NB4 (cell line): ENCODE measurements around the gene TAF3.

Source experiments
- DNase-seq: peaks from one replicate; pipeline ENCODE4 v3.0.0; 2010; ENCODE audit warnings: low read depth
- H3K4me3 ChIP-seq: one replicate; pipeline ENCODE4 v1.5.1; 2011; ENCODE audit warnings: mild to moderate bottlenecking, low read depth, low read length, moderate library complexity
- MYC ChIP-seq: IDR thresholded peaks from 2 replicates; pipeline ENCODE4 v1.6.1; 2011; ENCODE audit warnings: low read depth, low read length
- POLR2A ChIP-seq: IDR thresholded peaks from 2 replicates; pipeline ENCODE4 v1.6.1; 2011; ENCODE audit warnings: mild to moderate bottlenecking; ENCODE audit not compliant: insufficient read length; ENCODE audit errors: extremely low read depth
- TF ChIP-seq, protein P1 (sequence below): IDR thresholded peaks from 2 replicates; pipeline ENCODE4 v1.6.1; 2011; ENCODE audit warnings: low read depth, low read length
- TF ChIP-seq, protein P2 (sequence below): IDR thresholded peaks from one replicate; pipeline ENCODE4 v1.5.1; 2012; ENCODE audit warnings: low read depth, low read length

Gene TAF3

DNA sequence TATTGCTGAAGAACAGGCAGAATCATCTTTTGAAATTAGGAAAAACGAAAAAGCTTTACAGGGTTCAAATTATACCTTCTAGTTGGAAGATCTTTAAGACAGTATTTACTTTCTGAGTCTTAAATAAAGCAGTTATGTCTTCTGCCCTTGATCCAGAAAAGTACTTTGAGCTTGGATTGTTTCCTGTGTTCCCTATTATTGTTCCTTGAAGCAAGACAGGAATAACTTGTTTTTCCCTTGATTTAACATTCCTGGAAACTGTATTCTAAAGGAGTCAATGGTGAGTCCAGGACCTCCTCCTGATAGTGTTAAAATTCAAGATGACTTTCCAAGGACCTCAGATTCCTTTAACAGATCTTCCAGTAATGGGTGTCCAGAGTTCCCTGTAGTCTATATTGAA is 161.9 kb downstream of the TAF3 start:
- TF ChIP-seq, protein P1, sequence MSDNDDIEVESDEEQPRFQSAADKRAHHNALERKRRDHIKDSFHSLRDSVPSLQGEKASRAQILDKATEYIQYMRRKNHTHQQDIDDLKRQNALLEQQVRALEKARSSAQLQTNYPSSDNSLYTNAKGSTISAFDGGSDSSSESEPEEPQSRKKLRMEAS: no peak
- TF ChIP-seq MYC (no peak), POLR2A (no peak)
- TF ChIP-seq, protein P2, sequence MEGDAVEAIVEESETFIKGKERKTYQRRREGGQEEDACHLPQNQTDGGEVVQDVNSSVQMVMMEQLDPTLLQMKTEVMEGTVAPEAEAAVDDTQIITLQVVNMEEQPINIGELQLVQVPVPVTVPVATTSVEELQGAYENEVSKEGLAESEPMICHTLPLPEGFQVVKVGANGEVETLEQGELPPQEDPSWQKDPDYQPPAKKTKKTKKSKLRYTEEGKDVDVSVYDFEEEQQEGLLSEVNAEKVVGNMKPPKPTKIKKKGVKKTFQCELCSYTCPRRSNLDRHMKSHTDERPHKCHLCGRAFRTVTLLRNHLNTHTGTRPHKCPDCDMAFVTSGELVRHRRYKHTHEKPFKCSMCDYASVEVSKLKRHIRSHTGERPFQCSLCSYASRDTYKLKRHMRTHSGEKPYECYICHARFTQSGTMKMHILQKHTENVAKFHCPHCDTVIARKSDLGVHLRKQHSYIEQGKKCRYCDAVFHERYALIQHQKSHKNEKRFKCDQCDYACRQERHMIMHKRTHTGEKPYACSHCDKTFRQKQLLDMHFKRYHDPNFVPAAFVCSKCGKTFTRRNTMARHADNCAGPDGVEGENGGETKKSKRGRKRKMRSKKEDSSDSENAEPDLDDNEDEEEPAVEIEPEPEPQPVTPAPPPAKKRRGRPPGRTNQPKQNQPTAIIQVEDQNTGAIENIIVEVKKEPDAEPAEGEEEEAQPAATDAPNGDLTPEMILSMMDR: no peak
- no peak overlapping the region for H3K4me3 ChIP-seq
- DNase-seq: no peak

GRCh38 chr10:7982727-7983126 is 164.4 kb downstream of the TAF3 start:
- no peak for TF ChIP-seq MYC
- no peak for TF ChIP-seq POLR2A
- TF ChIP-seq, protein P2: no peak
- TF ChIP-seq, protein P1: no peak
- no peak overlapping the region for H3K4me3 ChIP-seq
- DNase-seq: no peak

DNA sequence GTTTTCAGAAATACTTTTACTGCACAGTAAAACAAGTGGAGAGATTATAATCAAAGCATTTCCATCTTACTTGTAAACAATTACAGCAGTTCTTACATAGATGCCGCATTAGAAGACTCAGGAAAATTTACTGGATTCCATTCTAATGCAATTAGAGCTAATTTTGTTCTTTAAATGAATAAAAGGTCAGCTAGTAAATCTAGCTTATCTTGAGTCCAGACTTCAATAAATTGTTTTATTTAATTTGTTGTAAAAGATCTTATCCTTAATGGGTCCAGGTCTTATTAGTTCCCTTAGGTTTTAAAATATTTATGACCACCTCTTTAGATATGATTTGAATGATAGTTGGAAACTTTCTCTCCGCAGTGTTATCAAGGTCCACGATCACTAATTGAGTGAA is 166.0 kb downstream of the TAF3 start:
- no peak for TF ChIP-seq POLR2A
- TF ChIP-seq, protein P1: no peak
- TF ChIP-seq, protein P2: no peak
- TF ChIP-seq MYC: no peak
- no peak overlapping the region for H3K4me3 ChIP-seq
- DNase-seq: no peak

DNA sequence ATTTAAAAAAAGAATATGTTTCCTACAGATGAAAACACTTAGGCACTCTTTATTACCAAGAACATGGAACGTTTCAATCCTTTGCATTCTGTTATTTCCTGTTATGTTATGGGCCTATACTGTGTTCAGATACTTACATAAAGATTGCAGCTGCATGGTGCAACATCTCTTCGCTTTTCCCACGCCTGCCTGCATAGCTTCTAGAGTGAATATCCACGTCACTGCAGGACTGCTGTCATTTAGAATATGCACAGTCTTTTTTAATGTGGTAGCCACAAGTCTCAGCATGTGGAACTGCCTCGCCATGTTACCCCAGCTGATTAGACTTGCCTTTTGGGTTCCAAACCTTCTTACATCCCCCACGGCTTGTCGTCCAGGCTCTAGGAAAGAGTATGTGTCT is 166.6 kb downstream of the TAF3 start:
- H3K4me3 ChIP-seq: no peak overlapping the region
- no peak for DNase-seq
- TF ChIP-seq MYC (no peak), POLR2A (no peak)
- TF ChIP-seq, protein P1: no peak
- TF ChIP-seq, protein P2: no peak

DNA sequence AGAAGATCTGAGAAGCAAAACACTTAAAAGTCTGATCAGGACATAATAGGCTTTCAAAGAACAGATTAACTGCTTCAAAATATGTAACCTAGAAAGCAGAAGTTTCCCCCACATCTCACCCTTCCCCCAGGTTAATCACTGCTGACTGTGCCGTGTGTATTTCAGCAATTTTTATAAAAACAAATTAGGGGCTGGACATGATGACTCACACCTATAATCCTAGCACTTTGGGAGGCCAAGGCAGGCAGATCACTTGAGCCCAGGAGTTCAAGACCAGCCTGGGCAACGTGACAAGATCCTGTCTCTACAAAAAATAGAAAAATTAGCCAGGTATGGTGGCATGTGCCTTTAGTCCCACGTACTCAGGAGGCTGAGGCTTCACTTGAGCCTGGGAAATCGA is 168.5 kb downstream of the TAF3 start:
- DNase-seq: peak; percentile 34
- H3K4me3 ChIP-seq: no peak overlapping the region
- no peak for TF ChIP-seq MYC
- TF ChIP-seq POLR2A: no peak
- TF ChIP-seq, protein P2: no peak
- TF ChIP-seq, protein P1: no peak

- DNase-seq: peak; percentile 2
- no peak overlapping the region for H3K4me3 ChIP-seq
- TF ChIP-seq, protein P2: no peak
- TF ChIP-seq POLR2A: no peak
- TF ChIP-seq, protein P1: no peak
- no peak for TF ChIP-seq MYC
These were observed 170.7 kb downstream of the TAF3 start for GRCh38 chr10:7988989-7989388.
